ENCODE measurements around the gene PPP1R37. TPM values are rescaled to one million over a fixed set of nuclear protein-coding genes. Genes with fewer than 3 reads are reported as not detected.

PPP1R37 gene
- total RNA-seq, 2 donors from 2014 or later: 19.6 to 22.6 TPM

- Histone ChIP-seq H3K4me3 (no peak overlapping the region), H3K36me3 (peaks cover under 1% of the 10 kb centered on the region), H3K9me3 (no peaks in the 10 kb centered on the region), H3K4me1 (ENCODE audit: control insufficient read depth in 1 of 2, low read depth in 2 of 2) (peaks cover 7 to 25% of the 10 kb centered on the region in 2 donors), H3K27ac (no peak overlapping the region), H3K27me3 (replicated peaks; ENCODE audit: insufficient read depth) (no peaks in the 10 kb centered on the region)
- no peak for TF ChIP-seq CTCF (IDR thresholded peaks at IDR 0.05)
- no peak for ATAC-seq (ENCODE audit: insufficient number of reproducible peaks, low FRiP score, low read depth)
- no peak for DNase-seq (ENCODE audit: low spot score)
These were observed 57.2 kb downstream of the PPP1R37 start for GRCh38 chr19:45150180-45150579.

GRCh38 chr19:45150751-45151281 lies 57.8 kb downstream of the PPP1R37 start:
- DNase-seq (ENCODE audit: low spot score) (no peak), ATAC-seq (ENCODE audit: insufficient number of reproducible peaks, low FRiP score, low read depth) (no peak)
- peaks cover 7 to 25% of the 10 kb centered on the region in 2 donors for H3K4me1 ChIP-seq (ENCODE audit: control insufficient read depth in 1 of 2, low read depth in 2 of 2)
- H3K4me3 ChIP-seq: no peak overlapping the region
- H3K27me3 ChIP-seq (replicated peaks; ENCODE audit: insufficient read depth): no peaks in the 10 kb centered on the region
- no peaks in the 10 kb centered on the region for H3K36me3 ChIP-seq
- TF ChIP-seq CTCF (IDR thresholded peaks at IDR 0.05): no peak
- no peak overlapping the region for H3K27ac ChIP-seq
- H3K9me3 ChIP-seq: no peaks in the 10 kb centered on the region

- Histone ChIP-seq H3K9me3 (no peaks in the 10 kb centered on the region), H3K27ac (no peak overlapping the region), H3K27me3 (replicated peaks; ENCODE audit: insufficient read depth) (no peaks in the 10 kb centered on the region), H3K4me3 (no peak overlapping the region), H3K4me1 (ENCODE audit: control insufficient read depth in 1 of 2, low read depth in 2 of 2) (peaks cover 7 to 25% of the 10 kb centered on the region in 2 donors), H3K36me3 (no peaks in the 10 kb centered on the region)
- DNase-seq (ENCODE audit: low spot score) (no peak), ATAC-seq (ENCODE audit: insufficient number of reproducible peaks, low FRiP score, low read depth) (no peak)
- TF ChIP-seq CTCF (IDR thresholded peaks at IDR 0.05): no peak
These were observed 58.3 kb downstream of the PPP1R37 start for GRCh38 chr19:45151320-45151719.

- H3K4me3 ChIP-seq: peak overlapping the region; percentile 60
These were observed 59.0 kb downstream of the PPP1R37 start for GRCh38 chr19:45151821-45152503.

More at GRCh38 chr19:45151821-45152503, 59.0 kb downstream of the PPP1R37 start:
- DNase-seq (ENCODE audit: low spot score) (no peak), ATAC-seq (ENCODE audit: insufficient number of reproducible peaks, low FRiP score, low read depth) (no peak)
- no peak for TF ChIP-seq CTCF (IDR thresholded peaks at IDR 0.05)
- no peaks in the 10 kb centered on the region for H3K9me3 ChIP-seq
- peaks cover 7 to 25% of the 10 kb centered on the region in 2 donors for H3K4me1 ChIP-seq (ENCODE audit: control insufficient read depth in 1 of 2, low read depth in 2 of 2)
- H3K27me3 ChIP-seq (replicated peaks; ENCODE audit: insufficient read depth): no peaks in the 10 kb centered on the region
- H3K27ac ChIP-seq: no peak overlapping the region
- no peaks in the 10 kb centered on the region for H3K36me3 ChIP-seq
